SK-N-SH (cell line): Measurements from ENCODE around the gene PPARGC1A. TPM values are rescaled to one million over a fixed set of nuclear protein-coding genes. Genes with fewer than 3 reads are reported as not detected.

Experiments used
- CTCF ChIA-PET: fragments of 300-600, 350-600 bp; formaldehyde crosslinking; extraction: SDS; loops from one replicate; lab custom pipeline; 2021; lab: Yijun Ruan, JAX
- POLR2A ChIA-PET: fragments of 350-600 bp; sonication (Branson Sonifier 250); formaldehyde crosslinking; extraction: SDS; loops from one replicate; lab custom pipeline; 2020; ENCODE audit warnings: antibody characterized with exemption, inconsistent platforms; lab: Yijun Ruan, JAX
- DNase-seq: peaks from one replicate; pipeline ENCODE4 v3.0.0; 2012
- H2AFZ ChIP-seq: fragments of 200-600 bp; sonication (generic); 2 replicates; pipeline ENCODE4 v1.8.1; 2016; ENCODE audit warnings: antibody characterized with exemption, mild to moderate bottlenecking, low read depth
- H3F3A ChIP-seq: fragments of 200-600 bp; sonication (generic); replicated peaks from 2 replicates; pipeline ENCODE3; 2016; ENCODE audit warnings: antibody characterized with exemption, mild to moderate bottlenecking; ENCODE audit not compliant: insufficient read depth
- H3K27ac ChIP-seq, 2 experiments: fragments of 200-500 bp in 1 of 2; fragments of 200-600 bp in 1 of 2; sonication (Bioruptor generic) in 1 of 2; sonication (generic), shearing (Covaris generic) in 1 of 2; 2 replicates each; pipeline versions ENCODE4 v1.5.1 to v1.6.1; 2014 to 2016; ENCODE audit warnings: low read depth in 2 of 2, inconsistent platforms in 1 of 2, low read length in 1 of 2, mild to moderate bottlenecking in 1 of 2, mixed read lengths in 1 of 2
- H3K27me3 ChIP-seq: fragments of 200-600 bp; sonication (generic), shearing (Covaris generic); 2 replicates; pipeline ENCODE4 v1.6.1; 2016; ENCODE audit warnings: mixed run types; ENCODE audit not compliant: insufficient read depth
- H3K36me3 ChIP-seq, 2 experiments: fragments of 200-500 bp in 1 of 2; fragments of 200-600 bp in 1 of 2; sonication (Bioruptor generic) in 1 of 2; sonication (generic) in 1 of 2; replicated peaks in 1 of 2; 2 replicates each; pipeline versions ENCODE3 to v1.5.1; 2014 to 2016; ENCODE audit warnings: low read length in 1 of 2, mild to moderate bottlenecking in 1 of 2; ENCODE audit not compliant: insufficient read depth in 2 of 2, control insufficient read depth in 1 of 2
- H3K4me1 ChIP-seq, 2 experiments: fragments of 200-500 bp in 1 of 2; fragments of 200-600 bp in 1 of 2; sonication (Bioruptor generic) in 1 of 2; sonication (generic), shearing (Covaris generic) in 1 of 2; 2 replicates each; pipeline versions ENCODE4 v1.5.1 to v1.6.1; 2014 to 2016; ENCODE audit warnings: low read depth in 1 of 2, low read length in 1 of 2, mixed run types in 1 of 2; ENCODE audit not compliant: insufficient read depth in 2 of 2, control insufficient read depth in 1 of 2
- H3K4me2 ChIP-seq: fragments of 200-600 bp; sonication (generic), shearing (Covaris generic); 2 replicates; pipeline ENCODE4 v1.6.1; 2017; ENCODE audit warnings: mixed run types
- H3K4me3 ChIP-seq, 2 experiments: fragments of 200-500 bp in 1 of 2; fragments of 200-600 bp in 1 of 2; sonication (Bioruptor generic) in 1 of 2; sonication (generic), shearing (Covaris generic) in 1 of 2; 2 replicates each; pipeline versions ENCODE4 v1.5.1 to v1.8.1; 2014 to 2016; ENCODE audit warnings: low read depth in 2 of 2, inconsistent platforms in 1 of 2, low read length in 1 of 2, mild to moderate bottlenecking in 1 of 2, mixed read lengths in 1 of 2, moderate library complexity in 1 of 2
- H3K79me2 ChIP-seq: fragments of 200-600 bp; sonication (generic); 2 replicates; pipeline ENCODE4 v1.8.1; 2017; ENCODE audit warnings: mild to moderate bottlenecking; ENCODE audit not compliant: insufficient read depth
- H3K9ac ChIP-seq: fragments of 200-600 bp; sonication (generic); 2 replicates; pipeline ENCODE4 v1.6.1; 2017; ENCODE audit warnings: mixed run types
- H3K9me2 ChIP-seq: fragments of 200-600 bp; sonication (generic); 2 replicates; pipeline ENCODE4 v1.6.1; 2017; ENCODE audit warnings: mixed run types
- H3K9me3 ChIP-seq: fragments of 200-600 bp; sonication (generic); 2 replicates; pipeline ENCODE4 v1.6.1; 2017; ENCODE audit warnings: mixed run types, mild to moderate bottlenecking, moderate library complexity
- H4K20me1 ChIP-seq: fragments of 200-600 bp; sonication (generic); 2 replicates; pipeline ENCODE4 v1.6.1; 2017; ENCODE audit warnings: mild to moderate bottlenecking, mixed run types; ENCODE audit not compliant: insufficient read depth
- CHD2 ChIP-seq: fragments of 150-350 bp; IDR thresholded peaks from 2 replicates; pipeline ENCODE4 v1.6.1; 2018; ENCODE audit warnings: low read length; ENCODE audit not compliant: partially characterized antibody
- FOSL2 ChIP-seq: IDR thresholded peaks from 2 replicates; pipeline ENCODE4 v1.4.0; 2012; ENCODE audit warnings: low read depth, mild to moderate bottlenecking, moderate library complexity, borderline replicate concordance
- FOXM1 ChIP-seq: IDR thresholded peaks from 2 replicates; pipeline ENCODE4 v1.4.0; 2012; ENCODE audit warnings: low read depth, mild to moderate bottlenecking
- MEF2A ChIP-seq: IDR thresholded peaks from 2 replicates; pipeline ENCODE4 v1.4.0; 2012; ENCODE audit warnings: low read depth, borderline replicate concordance
- NFIC ChIP-seq: IDR thresholded peaks from 2 replicates; pipeline ENCODE4 v1.4.0; 2012; ENCODE audit warnings: borderline replicate concordance
- NRF1 ChIP-seq: IDR thresholded peaks from 2 replicates; pipeline ENCODE4 v1.6.1; 2012; ENCODE audit warnings: low read depth, mild to moderate bottlenecking, low read length
- RXRA ChIP-seq: IDR thresholded peaks from 2 replicates; pipeline ENCODE4 v1.4.0; 2012; ENCODE audit warnings: low read depth, mild to moderate bottlenecking, borderline replicate concordance
- SIN3A ChIP-seq: IDR thresholded peaks from 2 replicates; pipeline ENCODE4 v1.6.1; 2012; ENCODE audit warnings: low read depth, mild to moderate bottlenecking, low read length, moderate library complexity, borderline replicate concordance
- TEAD4 ChIP-seq: IDR thresholded peaks from 2 replicates; pipeline ENCODE4 v1.4.0; 2012; ENCODE audit warnings: mild to moderate bottlenecking, borderline replicate concordance; ENCODE audit not compliant: insufficient read depth
- YY1 ChIP-seq: IDR thresholded peaks from 2 replicates; pipeline ENCODE4 v1.4.0; 2012; ENCODE audit warnings: low read depth, mild to moderate bottlenecking
- WGBS: methylation state at CpG from one replicate; pipeline ENCODE4 v1.1.6; 2017; ENCODE audit warnings: low lambda C conversion rate; 5-methylcytosine and 5-hydroxymethylcytosine counted together
- polyA plus RNA-seq, 3 experiments: library from polyadenylated mRNA; depleted of rRNA; stranded (reverse); fragments of >200 nt; gene quantifications; 2 replicates each; pipeline ENCODE4 v1.2.3, GENCODE V29; 2012
- TF ChIP-seq, protein P1 (sequence below): IDR thresholded peaks from 2 replicates; pipeline ENCODE4 v1.6.1; 2012; ENCODE audit warnings: mild to moderate bottlenecking, low read depth, low read length, moderate library complexity
- TF ChIP-seq, protein P2 (sequence below): fragments of 150-350 bp; IDR thresholded peaks from 2 replicates; pipeline ENCODE4 v1.6.1; 2017; ENCODE audit warnings: antibody characterized with exemption, low read length, low read depth, borderline replicate concordance
- TF ChIP-seq, protein P3 (sequence below): IDR thresholded peaks from 2 replicates; pipeline ENCODE4; 2012
- TF ChIP-seq, protein P4 (sequence below): IDR thresholded peaks from 2 replicates; pipeline ENCODE4 v1.4.0; 2012; ENCODE audit warnings: low read depth, borderline replicate concordance
- TF ChIP-seq, protein P5 (sequence below): IDR thresholded peaks from 2 replicates; pipeline ENCODE4 v1.4.0; 2012; ENCODE audit warnings: low read depth

Gene PPARGC1A
- polyA plus RNA-seq, 1 of the 3 experiments (the other 2 are of a cell fraction) = 0.07 TPM

DNA sequence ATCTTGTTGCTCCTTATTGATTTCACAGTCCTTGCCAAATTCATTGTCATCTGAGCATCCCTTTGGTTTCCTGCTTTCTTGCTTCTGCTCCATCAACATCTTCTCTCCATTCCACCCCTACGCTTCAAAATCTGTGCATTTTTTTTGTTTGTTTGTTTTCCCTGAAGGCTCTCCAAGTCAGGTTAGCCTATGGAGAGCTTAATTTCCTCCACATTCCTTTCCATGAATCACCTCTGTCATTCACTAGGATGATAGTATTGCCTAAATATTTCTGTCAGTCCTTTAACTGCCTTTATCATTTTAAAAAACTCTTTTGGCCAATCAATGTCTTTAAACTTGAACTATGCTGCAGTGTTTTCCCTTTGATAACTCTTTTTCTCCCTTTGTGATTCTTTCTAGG is 67.7 kb downstream of the PPARGC1A start (continued):
- TF ChIP-seq NFIC (no peak), YY1 (no peak)
- TF ChIP-seq, protein P1, sequence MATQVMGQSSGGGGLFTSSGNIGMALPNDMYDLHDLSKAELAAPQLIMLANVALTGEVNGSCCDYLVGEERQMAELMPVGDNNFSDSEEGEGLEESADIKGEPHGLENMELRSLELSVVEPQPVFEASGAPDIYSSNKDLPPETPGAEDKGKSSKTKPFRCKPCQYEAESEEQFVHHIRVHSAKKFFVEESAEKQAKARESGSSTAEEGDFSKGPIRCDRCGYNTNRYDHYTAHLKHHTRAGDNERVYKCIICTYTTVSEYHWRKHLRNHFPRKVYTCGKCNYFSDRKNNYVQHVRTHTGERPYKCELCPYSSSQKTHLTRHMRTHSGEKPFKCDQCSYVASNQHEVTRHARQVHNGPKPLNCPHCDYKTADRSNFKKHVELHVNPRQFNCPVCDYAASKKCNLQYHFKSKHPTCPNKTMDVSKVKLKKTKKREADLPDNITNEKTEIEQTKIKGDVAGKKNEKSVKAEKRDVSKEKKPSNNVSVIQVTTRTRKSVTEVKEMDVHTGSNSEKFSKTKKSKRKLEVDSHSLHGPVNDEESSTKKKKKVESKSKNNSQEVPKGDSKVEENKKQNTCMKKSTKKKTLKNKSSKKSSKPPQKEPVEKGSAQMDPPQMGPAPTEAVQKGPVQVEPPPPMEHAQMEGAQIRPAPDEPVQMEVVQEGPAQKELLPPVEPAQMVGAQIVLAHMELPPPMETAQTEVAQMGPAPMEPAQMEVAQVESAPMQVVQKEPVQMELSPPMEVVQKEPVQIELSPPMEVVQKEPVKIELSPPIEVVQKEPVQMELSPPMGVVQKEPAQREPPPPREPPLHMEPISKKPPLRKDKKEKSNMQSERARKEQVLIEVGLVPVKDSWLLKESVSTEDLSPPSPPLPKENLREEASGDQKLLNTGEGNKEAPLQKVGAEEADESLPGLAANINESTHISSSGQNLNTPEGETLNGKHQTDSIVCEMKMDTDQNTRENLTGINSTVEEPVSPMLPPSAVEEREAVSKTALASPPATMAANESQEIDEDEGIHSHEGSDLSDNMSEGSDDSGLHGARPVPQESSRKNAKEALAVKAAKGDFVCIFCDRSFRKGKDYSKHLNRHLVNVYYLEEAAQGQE = no peak
- TF ChIP-seq, protein P2, sequence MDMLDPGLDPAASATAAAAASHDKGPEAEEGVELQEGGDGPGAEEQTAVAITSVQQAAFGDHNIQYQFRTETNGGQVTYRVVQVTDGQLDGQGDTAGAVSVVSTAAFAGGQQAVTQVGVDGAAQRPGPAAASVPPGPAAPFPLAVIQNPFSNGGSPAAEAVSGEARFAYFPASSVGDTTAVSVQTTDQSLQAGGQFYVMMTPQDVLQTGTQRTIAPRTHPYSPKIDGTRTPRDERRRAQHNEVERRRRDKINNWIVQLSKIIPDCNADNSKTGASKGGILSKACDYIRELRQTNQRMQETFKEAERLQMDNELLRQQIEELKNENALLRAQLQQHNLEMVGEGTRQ = no peak

DNA sequence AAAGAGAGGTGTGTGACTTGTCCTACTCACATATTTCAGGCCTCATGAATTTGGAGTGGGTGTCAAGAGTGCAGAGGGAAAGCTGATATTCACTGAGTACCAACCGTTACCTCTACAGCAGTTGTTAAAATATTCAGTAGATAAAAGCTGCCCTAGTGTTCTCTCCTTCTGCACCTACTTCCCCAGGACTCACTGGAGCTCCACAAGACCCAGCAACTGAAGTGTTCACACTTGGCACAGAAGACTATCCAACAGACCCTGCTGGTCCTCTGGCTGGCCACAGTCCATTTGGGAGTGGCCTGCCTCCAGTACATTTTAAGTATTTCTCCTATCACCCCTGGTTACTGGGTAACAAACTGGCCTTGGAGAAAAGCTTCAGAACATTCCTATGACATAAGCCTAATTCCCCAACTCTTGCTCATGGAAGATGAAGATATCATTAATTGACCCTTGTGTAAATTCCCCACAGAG is 70.8 kb downstream of the PPARGC1A start:
- no peak overlapping the region for H3K27ac ChIP-seq
- 44% methylated on average over 1 of the region's 1 CpG for WGBS

More for the DNA sequence above, 70.8 kb downstream of the PPARGC1A start:
- ChIA-PET POLR2A (no interaction called here), CTCF (no interaction called here)
- Histone ChIP-seq H3F3A (no peaks in the 10 kb centered on the region), H3K4me3 (no peak overlapping the region), H2AFZ (no peak overlapping the region), H3K4me2 (no peak overlapping the region), H4K20me1 (no peaks in the 10 kb centered on the region), H3K36me3 (no peaks in the 10 kb centered on the region), H3K4me1 (no peaks in the 10 kb centered on the region), H3K9ac (no peak overlapping the region), H3K9me3 (no peaks in the 10 kb centered on the region), H3K9me2 (no peaks in the 10 kb centered on the region), H3K27me3 (no peaks in the 10 kb centered on the region), H3K79me2 (no peaks in the 10 kb centered on the region)
- no peak for TF ChIP-seq RXRA
- no peak for TF ChIP-seq FOSL2
- TF ChIP-seq, protein P3, sequence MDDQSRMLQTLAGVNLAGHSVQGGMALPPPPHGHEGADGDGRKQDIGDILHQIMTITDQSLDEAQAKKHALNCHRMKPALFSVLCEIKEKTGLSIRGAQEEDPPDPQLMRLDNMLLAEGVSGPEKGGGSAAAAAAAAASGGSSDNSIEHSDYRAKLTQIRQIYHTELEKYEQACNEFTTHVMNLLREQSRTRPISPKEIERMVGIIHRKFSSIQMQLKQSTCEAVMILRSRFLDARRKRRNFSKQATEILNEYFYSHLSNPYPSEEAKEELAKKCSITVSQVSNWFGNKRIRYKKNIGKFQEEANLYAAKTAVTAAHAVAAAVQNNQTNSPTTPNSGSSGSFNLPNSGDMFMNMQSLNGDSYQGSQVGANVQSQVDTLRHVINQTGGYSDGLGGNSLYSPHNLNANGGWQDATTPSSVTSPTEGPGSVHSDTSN = no peak
- no peak for TF ChIP-seq MEF2A
- TF ChIP-seq SIN3A = no peak
- no peak for TF ChIP-seq TEAD4
- TF ChIP-seq FOXM1 = no peak
- TF ChIP-seq, protein P2 = no peak
- TF ChIP-seq, protein P4, sequence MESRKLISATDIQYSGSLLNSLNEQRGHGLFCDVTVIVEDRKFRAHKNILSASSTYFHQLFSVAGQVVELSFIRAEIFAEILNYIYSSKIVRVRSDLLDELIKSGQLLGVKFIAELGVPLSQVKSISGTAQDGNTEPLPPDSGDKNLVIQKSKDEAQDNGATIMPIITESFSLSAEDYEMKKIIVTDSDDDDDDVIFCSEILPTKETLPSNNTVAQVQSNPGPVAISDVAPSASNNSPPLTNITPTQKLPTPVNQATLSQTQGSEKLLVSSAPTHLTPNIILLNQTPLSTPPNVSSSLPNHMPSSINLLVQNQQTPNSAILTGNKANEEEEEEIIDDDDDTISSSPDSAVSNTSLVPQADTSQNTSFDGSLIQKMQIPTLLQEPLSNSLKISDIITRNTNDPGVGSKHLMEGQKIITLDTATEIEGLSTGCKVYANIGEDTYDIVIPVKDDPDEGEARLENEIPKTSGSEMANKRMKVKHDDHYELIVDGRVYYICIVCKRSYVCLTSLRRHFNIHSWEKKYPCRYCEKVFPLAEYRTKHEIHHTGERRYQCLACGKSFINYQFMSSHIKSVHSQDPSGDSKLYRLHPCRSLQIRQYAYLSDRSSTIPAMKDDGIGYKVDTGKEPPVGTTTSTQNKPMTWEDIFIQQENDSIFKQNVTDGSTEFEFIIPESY = no peak
- no peak for TF ChIP-seq NFIC
- no peak for TF ChIP-seq CHD2
- TF ChIP-seq NRF1 = no peak
- TF ChIP-seq, protein P5, sequence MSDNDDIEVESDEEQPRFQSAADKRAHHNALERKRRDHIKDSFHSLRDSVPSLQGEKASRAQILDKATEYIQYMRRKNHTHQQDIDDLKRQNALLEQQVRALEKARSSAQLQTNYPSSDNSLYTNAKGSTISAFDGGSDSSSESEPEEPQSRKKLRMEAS = no peak
- no peak for DNase-seq
